Measurements from ENCODE around the gene PGAP2.

PGAP2 gene

GRCh38 chr11:3857628-3858027 lies 49.3 kb downstream of the PGAP2 start:
- DNase-seq = no peak

GRCh38 chr11:3859373-3859881 lies 51.1 kb downstream of the PGAP2 start:
- DNase-seq = no peak

- DNase-seq = peak; percentile 58
These were observed 52.0 kb downstream of the PGAP2 start for GRCh38 chr11:3860375-3860774.

- peak; percentile 51 for DNase-seq
These were observed 52.6 kb downstream of the PGAP2 start for GRCh38 chr11:3860898-3861393.

GRCh38 chr11:3861683-3862082 lies 53.3 kb downstream of the PGAP2 start:
- DNase-seq = no peak

GRCh38 chr11:3865388-3866193 lies 57.2 kb downstream of the PGAP2 start:
- DNase-seq = no peak

GRCh38 chr11:3866206-3866605 lies 57.8 kb downstream of the PGAP2 start:
- no peak for DNase-seq

- no peak for DNase-seq
These were observed 58.5 kb downstream of the PGAP2 start for GRCh38 chr11:3866836-3867208.

GRCh38 chr11:3867209-3868091 lies 59.1 kb downstream of the PGAP2 start:
- no peak for DNase-seq

GRCh38 chr11:3873712-3874349 lies 65.5 kb downstream of the PGAP2 start:
- DNase-seq = no peak

All from stimulated activated CD8-positive, alpha-beta memory T cell treated with anti-CD3 and anti-CD28 coated beads, Interleukin-4, amount 100 ng/mL, for 48 hours (primary cell).